NCI-H146 (cell line): ENCODE measurements around the gene LHX2.

Experiments
- DNase-seq: peaks from one replicate; lab custom pipeline; 2025; lab: John Stamatoyannopoulos, UW

LHX2 gene

DNA sequence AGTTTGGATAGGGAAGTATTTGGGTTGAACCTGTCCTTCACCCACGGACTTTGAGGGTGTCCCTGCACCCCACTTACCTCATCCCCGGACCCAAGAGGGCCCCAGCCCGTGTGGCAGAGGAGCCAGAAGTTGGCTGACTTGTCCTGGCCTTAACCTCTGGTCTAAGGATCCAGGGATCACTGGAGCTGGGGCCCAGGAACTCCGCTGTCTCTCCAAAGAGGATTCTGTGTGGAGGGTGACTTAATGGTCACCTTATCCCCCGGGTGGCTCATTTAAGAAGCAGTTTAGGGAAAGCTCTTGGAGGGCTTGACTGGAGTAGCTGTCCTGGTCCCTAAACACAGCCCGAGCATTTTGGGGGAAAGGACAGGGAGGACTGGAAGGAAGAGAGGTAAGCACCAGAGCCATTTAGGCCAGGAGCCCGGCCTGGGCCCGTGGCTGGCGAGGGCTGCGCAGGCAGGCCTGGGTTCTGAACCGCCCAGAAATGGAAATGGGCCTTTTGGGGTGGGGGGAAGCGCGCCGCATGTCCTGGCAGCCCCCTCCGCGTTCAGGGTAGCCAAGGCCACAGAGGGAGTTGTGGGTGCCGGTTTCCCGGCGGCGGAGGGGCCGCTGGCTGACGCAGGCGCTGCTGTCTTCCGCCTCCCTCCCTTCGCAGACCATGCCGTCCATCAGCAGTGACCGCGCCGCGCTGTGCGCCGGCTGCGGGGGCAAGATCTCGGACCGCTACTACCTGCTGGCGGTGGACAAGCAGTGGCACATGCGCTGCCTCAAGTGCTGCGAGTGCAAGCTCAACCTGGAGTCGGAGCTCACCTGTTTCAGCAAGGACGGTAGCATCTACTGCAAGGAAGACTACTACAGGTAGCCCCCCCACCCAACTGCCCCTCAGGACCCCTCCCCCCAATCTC lies 2.0 kb downstream of the LHX2 start:
- DNase-seq, result no peak

DNA sequence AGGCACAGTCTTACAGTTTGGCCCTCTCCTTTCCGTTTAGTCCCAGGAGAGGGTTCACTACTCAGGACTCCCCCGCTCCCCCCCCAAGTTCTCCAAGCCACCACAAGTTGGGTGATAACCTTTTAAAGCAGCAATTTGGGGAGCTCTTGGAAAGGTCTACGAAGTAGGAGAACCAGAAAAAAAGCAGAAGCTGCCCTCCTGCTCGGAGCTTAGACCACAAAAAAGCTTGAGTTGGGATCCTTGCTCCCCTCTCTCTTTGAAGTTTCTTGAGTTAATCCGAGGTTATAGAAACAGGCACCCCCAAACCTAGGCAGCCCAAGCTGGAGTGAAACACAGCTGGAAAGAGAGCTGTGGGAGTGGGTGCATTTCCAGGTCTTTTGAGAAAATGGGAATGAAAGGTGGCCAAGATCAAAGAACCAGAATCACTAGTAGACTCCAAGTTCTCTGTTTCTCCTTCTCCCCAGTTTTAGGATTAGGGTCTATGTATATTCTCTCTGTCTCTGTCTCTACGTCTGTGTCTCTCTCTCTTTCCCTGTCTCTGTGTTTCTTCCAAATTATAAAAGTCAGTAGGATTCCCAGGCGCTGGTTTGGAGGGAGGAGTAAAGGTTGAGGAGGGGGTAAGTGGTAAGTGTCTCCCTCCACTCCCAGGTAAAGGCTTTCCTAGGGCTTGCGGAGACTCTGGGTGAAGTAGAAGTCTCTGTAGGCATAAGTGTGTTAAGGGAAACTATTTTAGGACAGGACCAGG lies 2.8 kb downstream of the LHX2 start:
- DNase-seq, result no peak

DNA sequence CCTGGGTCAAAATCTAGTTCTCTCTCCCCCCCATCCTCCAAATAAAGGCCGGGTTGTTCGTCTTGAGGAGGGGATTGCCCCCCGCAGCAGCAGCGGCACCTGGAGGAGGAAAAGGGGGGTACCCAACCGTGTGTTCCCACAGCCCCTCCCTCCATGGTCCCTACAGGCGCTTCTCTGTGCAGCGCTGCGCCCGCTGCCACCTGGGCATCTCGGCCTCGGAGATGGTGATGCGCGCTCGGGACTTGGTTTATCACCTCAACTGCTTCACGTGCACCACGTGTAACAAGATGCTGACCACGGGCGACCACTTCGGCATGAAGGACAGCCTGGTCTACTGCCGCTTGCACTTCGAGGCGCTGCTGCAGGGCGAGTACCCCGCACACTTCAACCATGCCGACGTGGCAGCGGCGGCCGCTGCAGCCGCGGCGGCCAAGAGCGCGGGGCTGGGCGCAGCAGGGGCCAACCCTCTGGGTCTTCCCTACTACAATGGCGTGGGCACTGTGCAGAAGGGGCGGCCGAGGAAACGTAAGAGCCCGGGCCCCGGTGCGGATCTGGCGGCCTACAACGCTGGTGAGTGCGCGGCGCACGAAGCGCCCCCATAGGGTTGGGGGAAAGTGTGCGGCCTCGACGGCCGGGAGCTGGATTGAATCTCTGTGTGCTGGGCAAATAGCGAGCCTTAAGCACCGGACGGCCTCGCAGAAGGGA lies 3.5 kb downstream of the LHX2 start:
- DNase-seq, result no peak

DNA sequence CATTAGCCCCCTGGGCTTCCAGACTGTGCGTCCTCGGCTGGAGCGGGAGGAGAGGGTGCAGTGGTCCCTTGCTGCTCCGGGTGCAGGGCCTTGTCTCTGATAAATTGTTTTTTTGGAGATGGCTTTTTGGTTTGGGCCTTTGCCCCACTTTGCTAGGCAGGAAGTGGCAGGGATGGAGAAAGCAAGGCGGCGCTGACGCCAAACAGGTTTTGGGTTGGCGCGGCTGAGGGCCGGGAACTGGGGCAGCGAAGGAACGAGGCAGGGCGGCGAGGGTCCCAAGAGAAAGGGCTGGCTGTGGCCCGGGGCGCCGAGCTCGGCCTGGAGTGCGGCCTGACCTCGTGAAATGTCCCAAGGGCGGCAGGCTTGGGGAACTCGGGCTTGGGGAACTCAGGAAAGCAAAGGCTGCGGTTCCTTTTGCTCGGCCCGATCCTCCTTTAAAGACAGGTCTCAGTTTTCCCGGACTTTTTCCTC lies 4.1 kb downstream of the LHX2 start:
- no peak for DNase-seq

DNA sequence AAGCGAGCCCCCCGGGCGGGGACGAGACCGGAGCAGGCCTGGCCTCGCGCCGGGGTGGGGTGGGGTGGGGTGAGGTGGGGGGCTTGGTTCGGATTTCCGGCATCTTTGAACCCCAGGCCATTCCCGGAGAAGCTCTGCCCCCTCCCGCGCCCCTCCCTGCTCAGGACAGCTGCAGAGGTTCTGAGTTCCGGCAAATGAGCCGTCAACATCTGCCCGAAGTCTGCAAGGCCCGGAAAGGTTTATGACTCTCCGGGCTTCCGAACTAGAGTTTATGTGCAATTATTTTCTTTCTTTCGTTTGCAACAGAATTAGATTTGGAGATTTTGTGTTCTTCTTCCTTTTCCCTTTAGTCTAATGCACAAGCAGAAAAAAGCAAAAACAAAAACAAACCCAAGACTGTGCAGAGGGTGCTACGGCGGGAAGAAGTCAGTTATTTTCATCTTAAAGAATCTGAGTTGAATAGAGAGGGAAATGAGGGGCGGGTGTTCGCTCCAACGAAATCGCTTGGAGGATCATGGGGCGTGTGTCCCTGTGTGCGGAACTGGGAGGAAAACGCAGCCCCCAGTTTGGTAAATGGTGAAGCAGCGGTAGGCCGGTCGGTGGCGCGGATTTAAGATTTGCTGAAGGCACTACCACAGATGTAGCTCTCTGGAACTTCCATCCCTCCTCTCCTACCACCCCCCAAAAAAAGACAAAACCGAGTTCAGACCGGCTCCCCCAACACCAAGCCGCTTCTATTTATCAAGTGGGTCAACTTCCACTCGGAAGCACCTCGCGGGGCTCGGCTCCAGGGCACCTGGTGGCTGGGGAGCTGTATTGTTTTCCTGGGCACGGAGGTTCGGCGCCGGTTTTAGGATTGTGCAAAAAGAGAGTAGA lies 4.8 kb downstream of the LHX2 start:
- no peak for DNase-seq

DNA sequence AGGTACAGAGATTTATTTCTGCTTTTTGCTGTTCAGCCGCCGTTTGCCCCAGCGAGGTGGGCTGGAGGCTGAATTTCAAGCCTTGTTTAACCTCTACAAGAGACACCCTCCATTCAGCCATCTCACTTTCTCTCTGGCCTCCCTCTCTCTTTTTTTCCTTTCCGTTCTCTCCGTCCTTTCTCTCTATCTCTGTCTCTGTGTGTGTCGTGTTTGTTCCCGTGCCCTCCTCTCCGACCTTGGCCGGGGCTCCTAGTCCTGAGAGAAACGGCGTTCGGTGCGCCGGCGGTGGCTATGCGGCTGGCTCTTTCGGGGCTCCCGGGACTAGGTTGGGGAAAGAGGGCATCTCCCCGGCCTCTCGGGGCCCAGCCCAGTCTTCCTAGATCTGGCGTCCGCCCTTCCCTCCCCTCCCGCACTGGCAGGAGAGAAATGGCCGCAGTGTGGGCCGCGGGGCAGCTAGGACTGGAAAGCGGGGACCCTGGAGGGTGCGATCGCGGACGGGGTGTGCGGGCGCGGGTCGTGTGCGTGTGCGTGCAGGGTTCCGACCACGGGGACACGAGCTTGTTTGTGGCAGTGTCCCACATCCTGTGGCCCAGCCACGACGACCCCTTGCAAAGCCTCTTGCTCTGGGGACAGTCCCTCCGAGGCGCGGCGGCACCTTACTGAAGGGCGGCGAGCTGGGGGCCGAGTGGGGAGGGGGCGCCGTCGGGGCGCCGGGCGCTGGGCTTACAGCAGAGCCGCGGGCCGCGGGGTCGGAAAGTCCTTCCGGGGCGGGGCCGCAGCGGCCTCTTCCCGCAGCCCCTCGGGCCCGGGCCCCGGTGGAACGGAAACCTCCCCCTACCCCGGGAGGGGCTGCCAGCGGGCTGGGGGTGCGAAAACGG lies 5.7 kb downstream of the LHX2 start:
- DNase-seq, result no peak

DNA sequence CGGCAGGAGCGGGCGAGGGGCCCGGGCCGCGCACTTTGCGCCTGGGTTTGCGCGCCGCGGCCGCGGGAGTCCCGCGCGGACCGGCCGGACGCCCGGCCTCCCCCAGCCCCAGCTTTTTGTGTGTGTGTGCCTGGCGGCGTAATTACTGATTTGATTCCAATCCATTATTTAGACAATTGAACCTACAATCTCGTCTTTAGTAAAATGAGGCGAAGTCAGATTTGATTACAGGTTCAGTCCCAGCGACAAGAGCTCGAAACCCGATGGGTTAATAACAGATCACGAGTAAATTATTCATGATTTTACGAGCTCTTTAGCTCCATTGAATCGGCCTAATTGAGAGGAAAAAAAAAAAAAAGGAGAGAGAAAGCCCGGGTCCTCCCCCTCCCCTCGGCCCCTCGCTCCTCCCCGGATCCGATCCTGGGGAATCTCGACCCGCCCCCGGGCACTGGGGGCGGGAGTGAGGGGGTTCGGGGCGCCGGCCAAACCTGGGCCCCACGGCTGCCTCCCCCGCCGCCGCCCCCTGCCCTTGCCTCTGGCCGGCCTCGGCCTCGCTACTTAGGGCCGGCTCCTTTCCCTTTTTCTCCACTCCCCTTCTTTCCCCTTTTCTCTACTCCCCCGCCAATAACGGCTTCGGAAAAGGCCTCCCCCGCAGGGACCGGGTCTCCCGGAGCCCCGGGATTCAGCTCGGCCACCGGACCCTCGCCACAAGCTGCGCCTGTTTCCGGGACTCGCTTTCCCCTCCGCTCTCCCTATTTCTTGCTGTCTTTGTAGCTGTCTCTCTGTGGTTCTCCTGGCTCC lies 6.6 kb downstream of the LHX2 start:
- no peak for DNase-seq

DNA sequence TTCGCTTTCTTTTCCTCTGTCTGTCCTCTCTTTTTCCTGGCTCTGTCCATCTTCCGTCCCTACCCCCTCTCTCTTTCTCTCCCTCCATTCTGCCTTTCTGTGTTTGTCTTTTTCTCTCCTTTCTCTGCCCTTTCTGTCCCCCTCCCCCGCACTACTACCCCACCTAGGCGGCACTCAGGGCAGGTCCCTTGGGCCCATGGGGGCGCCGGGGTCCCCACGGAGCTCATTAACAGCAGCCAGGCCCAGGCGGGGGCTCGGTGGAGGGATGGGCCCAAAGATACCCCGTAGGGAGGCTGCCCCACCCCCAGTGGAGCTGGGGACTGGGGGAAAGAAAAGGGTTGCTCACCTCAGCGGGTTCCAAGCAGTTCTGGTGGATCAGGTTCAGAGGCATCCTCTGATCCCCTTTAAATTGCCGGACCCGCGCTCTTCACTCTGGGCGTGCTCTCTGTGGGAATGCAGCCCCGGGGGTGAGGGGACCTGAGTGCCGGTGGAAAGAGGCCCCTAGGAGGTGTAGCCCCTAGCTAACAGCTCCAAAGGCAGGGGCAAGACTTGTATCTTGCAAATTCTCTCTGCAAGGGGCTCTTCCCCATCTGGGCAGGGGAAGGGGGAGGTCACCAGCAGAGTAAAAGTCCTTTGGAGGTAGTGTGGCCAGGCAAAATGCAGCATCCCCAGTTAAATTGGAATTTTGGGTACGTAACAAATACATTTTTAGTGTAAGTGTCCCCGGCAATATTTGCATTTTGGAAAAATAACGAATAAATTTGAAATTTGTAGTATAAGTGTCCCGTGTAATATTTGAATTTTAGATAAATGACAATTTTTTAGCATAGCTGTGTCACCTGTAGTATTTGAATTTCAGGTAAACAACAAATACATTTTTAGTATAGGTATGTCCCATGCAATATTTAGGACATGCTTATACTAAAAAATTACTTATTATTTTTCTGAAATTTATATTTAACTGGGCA lies 7.4 kb downstream of the LHX2 start:
- no peak for DNase-seq

DNA sequence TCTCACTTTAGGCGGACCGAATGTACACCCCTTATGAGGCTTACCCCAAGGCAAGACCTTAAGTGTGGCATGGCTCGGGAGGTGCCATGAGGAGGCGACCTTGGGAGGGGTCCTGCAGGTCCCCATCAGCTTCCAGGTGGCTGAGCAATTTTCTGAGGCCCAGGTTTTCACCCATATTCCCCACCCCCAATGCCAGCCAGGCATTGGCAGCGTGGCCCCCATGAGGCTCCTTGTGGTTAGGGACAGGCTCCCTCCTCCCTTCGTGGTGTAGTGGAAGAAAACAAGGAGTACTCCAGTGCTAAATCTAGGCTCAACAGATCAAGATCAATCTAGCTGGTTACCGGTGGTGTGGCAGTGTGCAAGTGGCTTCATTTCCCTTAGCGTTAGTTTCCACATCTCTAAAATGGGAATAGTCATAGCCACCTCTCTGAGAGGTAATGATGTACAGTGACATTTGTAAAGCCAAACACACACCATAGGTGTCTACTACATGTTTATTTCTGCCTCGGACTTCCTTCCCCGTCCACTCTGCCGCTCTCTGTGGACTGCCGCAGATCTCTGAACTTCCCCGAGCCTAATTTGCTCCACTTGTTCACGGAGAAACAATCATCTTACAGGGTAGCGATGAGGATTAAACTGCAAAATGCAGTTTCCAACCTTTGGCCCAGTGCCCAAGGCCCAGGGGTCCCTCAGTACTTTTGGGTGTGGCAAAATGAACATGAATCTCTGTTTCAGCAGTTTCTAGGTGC lies 8.4 kb downstream of the LHX2 start:
- DNase-seq, result no peak

DNA sequence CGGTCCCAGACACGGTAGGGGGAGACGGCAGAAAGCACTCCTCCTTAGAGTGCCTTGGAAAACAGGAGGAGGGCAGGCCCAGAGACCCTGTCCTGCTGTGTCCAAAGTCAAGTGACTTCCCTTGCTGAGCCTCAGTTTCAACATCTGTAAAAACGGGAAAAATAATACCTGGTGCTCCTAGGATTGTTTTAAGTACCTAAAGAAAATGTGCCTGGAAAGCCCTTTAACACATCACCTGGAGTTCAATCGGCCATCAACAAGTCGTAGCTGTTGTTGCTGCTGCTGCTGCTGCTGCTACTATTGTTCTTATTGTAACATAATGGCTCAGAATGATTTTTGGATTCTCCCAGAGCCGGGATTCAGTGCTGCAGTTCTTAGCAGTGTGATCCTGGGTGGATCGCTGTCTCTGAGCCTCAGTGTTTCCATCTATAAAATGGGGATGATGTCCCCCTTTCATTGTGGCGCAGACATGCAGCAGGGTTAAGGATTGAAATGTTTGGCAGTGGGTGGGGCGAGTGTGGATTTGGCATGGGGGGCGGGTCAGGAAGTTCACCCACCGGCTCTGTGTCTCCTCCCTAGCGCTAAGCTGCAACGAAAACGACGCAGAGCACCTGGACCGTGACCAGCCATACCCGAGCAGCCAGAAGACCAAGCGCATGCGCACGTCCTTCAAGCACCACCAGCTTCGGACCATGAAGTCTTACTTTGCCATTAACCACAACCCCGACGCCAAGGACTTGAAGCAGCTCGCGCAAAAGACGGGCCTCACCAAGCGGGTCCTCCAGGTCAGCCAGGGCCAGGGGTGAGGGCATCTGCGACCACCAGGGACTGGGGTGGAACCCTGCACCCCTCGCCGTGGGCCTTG lies 9.2 kb downstream of the LHX2 start:
- DNase-seq, result no peak

DNA sequence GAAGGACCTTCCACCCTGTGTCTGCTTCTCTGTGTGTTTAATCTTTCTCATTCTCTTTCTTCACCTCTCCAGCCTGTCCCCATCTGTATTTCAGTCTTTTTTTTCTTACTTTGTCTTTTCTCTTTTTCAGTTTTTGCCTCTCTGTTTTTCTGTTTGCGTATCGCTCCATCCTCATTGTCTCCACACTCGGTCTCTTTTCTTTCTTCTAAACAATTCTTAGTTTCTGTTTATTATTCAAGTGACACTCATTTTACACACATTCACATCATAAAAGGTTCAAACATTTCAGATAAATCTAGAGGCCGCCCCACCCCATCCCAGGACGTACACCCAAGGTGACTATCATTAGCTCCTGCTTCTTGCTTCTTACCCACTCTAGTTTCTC lies 9.8 kb downstream of the LHX2 start:
- no peak for DNase-seq

DNA sequence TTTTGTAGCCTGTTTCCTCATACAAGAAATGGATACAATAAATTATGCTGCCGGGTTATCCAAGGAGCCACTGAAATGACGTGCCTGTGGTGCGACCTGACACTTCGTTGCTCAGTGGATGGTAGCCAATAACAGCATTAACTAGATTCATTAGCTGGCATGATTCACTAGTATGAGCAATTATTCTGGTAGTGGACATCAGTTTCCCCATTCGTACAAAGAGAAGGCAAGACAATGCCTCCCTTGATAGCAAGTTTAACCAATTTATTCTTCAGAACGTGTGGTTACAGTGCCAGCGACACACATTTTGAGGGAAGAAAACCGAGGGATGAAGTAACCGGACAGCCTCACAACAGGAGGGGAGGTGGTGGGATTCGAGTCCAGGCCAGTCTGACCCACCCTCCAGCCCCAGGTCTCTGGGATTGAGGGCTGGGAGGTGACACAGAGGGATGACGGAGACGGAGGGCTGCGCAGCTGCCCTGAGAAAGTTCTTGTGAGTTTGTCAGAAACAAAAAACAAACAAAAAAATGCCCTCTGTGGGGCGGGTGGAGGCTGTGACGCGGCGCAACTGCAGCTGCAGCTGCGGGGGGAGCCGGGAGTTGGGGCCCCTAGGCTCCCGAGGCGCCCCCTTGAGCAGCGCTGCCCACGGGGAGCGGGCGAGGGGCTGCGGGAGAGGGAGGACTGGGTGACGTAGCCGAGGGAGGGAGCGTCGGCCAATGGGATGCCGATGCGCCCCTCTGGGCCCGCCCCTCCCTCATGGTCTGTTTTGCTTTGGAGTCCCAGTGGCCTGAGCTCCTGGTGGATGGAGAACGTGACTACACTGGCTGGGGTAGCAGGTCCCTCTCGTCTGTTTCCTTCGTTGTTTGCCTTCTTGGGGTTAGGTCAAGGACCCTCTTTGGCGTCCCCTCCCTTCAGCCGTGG lies 10.9 kb downstream of the LHX2 start:
- no peak for DNase-seq

DNA sequence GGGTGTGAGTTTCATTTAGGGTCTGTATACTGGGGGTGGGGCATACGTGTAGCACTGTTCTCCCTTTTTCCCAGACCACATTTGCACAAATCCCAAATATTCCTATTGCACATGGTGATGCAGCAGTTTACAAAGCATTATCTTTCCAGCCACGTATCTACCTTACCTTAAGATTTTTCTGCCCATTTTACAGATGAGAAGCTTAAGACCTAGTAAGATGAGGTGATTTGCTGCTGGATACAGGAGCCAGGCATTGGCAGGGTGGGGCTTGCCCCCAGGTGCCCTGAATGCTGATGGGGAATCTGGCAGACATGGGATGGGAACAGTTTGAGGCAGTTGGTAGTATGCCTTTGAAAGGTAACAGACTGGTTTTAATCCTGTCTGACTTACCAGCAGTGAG lies 12.5 kb downstream of the LHX2 start:
- DNase-seq, result no peak

DNA sequence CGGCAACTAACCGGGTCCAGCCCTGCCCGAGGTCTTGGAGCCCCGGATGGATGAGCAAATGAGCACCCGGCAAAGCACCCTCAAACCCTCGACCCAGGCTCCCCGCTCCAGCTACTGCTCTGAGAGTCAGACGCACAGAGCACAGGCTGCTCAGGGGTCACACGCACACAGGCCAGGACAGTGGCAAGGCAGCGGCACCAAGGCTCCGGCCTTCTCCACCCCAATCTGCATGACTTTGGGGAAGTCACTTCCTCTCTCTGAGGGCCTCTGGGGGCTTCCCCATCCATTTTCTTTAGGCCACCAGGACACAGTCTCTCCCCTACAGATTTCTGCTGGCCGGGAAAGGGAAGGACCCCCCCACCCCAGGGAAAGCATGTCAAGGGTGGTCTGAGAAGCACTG lies 18.0 kb downstream of the LHX2 start:
- DNase-seq, result no peak

DNA sequence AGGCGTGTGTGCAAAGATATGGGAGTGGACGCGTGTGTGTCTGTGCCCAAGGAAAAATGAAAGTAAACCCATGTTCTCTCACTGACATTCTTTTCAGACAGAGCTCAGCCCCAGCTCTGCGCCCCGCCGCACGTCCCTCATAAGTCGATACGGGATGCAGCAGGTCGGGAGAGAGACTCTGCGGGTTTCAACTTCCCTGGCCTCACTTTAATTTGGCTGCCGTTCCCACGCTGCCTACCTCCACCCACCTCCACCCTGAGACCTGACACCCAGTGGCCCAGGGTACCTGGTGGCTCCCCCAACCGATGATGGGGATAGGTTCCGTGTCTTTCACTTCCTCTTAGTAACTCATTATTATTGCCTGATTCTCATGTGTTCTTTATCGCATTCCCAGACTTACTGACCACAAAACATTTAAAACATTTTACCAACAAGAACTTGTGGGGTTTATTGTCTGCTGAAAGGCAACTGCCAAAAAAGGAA lies 19.4 kb downstream of the LHX2 start:
- no peak for DNase-seq

DNA sequence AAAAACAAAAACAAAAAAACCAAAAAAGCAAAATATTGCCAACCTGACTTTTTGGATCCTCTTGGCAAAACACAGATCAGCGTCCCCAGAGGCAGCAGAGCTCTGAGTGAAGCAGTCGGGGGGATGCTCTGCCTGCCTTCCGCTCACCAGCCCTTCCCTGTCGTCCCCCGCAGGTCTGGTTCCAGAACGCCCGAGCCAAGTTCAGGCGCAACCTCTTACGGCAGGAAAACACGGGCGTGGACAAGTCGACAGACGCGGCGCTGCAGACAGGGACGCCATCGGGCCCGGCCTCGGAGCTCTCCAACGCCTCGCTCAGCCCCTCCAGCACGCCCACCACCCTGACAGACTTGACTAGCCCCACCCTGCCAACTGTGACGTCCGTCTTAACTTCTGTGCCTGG lies 20.7 kb downstream of the LHX2 start:
- no peak for DNase-seq
